BLaER1 treated with 17β-estradiol and CSF1 and Interleukin-3, amounts not matched to agents 10 nM and 100 nM (cell line): ENCODE measurements around the gene PDE3A.
"Not testable (repeated sequence)": the region's sequence is repeated elsewhere in the genome, so short reads cannot be mapped to it uniquely, and the experiment has no call there.

Experiments used
- H3K27ac ChIP-seq, 11 experiments: shearing (Covaris generic); formaldehyde crosslinking; 2 replicates each; pipeline ENCODE4 v1.8.1; 2022
- H3K27me3 ChIP-seq, 11 experiments: shearing (Covaris generic); formaldehyde crosslinking; 2 replicates each; pipeline ENCODE4 v1.8.1; 2022
- H3K36me3 ChIP-seq, 11 experiments: shearing (Covaris generic); formaldehyde crosslinking; 2 replicates each; pipeline ENCODE4 v1.8.1; 2022
- H3K4me1 ChIP-seq, 10 experiments: shearing (Covaris generic); formaldehyde crosslinking; 2 replicates each; pipeline ENCODE4 v1.8.1; 2022
- H3K4me2 ChIP-seq, 11 experiments: shearing (Covaris generic); formaldehyde crosslinking; 2 replicates each; pipeline ENCODE4 v1.8.1; 2022
- H3K4me3 ChIP-seq, 10 experiments: shearing (Covaris generic); formaldehyde crosslinking; 2 replicates each; pipeline ENCODE4 v1.8.1; 2022
- H3K9ac ChIP-seq, 11 experiments: shearing (Covaris generic); formaldehyde crosslinking; 2 replicates each; pipeline ENCODE4 v1.8.1; 2022
- H3K9me3 ChIP-seq, 11 experiments: shearing (Covaris generic); formaldehyde crosslinking; replicated peaks in 1 of 11; 2 replicates each; pipeline ENCODE4 v1.8.1; 2022
- H4K20me1 ChIP-seq, 11 experiments: shearing (Covaris generic); formaldehyde crosslinking; 2 replicates each; pipeline ENCODE4 v1.8.1; 2022
- Cebpa-rat ChIP-seq, 11 experiments: shearing (Covaris generic); IDR thresholded peaks; 2 replicates each; pipeline ENCODE4 v1.8.1; 2022

Gene PDE3A

DNA sequence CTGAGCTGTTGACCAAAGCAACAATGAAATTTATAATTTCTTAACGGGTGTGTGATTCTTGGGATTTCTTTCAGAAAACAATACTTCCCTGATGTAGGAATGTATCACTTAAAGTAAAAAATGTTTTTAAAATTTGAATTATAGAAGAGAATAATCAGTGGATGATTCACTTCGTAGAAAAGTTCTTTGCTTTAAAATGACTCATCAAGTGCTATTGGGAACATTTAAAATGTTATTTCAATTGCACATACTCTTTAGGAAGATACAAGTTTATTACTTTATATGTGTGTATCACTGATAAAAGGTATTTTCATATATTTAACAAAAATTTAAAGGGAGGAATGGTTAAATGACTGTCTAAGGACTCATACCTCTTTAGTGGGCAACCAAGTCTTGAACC is 155.3 kb downstream of the PDE3A start:
- no peaks in the 10 kb centered on the region for H3K4me1 ChIP-seq
- H3K36me3 ChIP-seq: no peaks in the 10 kb centered on the region
- no peak for TF ChIP-seq Cebpa-rat (IDR thresholded peaks at IDR 0.05)
- H4K20me1 ChIP-seq: no peaks in the 10 kb centered on the region
- H3K4me2 ChIP-seq: no peak overlapping the region
- no peak overlapping the region for H3K9ac ChIP-seq
- H3K27me3 ChIP-seq: no peaks in the 10 kb centered on the region
- H3K4me3 ChIP-seq: no peak overlapping the region
- no peaks in the 10 kb centered on the region for H3K9me3 ChIP-seq
- no peak overlapping the region for H3K27ac ChIP-seq

DNA sequence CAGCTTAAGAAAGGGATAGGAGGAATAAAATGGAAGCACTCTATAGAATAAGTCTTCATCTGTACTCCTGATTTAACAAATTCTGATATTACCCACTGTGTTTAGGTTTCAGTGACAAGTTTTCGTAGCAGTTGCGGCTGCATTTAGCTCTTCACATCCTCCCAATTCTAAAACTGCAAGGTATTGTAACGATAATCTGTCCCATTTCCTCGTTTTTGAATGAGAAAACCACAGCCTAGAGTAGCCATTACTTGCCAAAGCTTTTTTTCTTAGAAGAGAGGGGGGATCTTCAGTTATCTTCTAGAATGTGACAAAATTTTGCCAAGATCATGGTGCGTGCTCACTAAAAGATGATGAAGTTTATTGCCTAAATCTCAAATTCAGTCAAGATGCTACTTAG is 155.8 kb downstream of the PDE3A start:
- Histone ChIP-seq H3K4me3 (no peak overlapping the region), H3K4me2 (no peak overlapping the region), H3K27me3 (no peaks in the 10 kb centered on the region), H3K9me3 (no peaks in the 10 kb centered on the region), H3K9ac (no peak overlapping the region), H3K27ac (no peak overlapping the region), H3K36me3 (no peaks in the 10 kb centered on the region), H3K4me1 (no peaks in the 10 kb centered on the region), H4K20me1 (no peaks in the 10 kb centered on the region)
- no peak for TF ChIP-seq Cebpa-rat (IDR thresholded peaks at IDR 0.05)

DNA sequence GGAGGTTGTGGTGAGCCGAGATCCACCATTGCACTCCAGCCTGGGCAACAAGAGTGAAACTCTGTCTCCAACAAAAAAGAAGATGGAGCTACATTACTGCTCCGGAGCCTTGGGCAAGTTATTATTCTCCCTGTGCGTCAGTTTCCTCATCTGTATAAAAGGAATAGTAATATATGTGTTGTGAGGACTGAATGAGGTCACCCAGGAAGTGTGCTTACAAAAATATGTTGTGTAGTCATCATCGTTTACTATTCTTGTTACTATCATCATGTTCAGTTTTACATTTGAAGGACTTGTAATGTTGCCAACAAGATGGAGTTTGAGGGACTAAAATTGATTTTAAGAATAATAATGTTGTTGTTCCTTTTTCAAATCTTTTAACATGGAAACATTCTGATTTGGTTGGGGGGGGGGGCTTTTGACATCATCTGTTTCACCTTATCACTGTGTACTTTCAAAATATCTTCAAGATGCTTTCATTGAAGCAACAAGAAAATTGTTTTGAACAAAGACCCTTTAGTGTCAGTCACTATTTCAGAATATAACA is 156.8 kb downstream of the PDE3A start:
- no peak for TF ChIP-seq Cebpa-rat (IDR thresholded peaks at IDR 0.05)

DNA sequence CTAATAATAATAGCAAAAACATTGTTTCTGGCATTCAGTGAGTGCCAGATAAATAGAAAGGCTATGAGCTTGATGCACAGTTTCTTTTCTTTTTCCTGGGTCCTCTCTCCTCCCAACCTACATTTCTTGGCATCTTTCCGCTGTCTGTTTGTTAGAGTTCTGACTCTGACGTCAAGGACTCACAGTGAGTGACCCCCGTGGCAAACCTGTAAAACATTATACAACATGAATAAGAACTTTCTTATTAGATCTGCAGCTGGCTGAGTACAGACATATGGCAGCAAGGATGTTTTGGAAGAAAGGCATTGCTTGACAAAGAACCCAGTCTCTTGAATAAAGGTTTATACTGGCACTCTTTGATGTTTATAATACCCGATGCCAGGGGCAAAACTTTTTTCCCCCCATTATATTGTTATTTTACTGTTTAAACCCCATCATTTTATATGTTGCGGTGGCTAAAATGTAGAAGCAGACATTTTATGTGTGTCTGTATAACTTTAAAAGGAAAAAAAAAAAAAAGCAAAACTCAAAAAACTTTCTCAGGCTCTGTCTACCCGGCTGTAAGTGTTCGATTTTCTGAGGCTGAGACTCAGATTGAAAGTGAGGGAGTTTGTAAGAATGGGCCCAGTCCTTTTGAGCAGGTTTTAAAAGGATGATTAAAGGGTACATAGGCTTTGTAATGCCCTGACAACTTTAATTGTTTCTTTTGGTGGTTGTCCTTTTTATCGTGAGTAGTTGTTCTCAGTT is 159.3 kb downstream of the PDE3A start:
- TF ChIP-seq Cebpa-rat (IDR thresholded peaks at IDR 0.05): no peak
- no peaks in the 10 kb centered on the region for H3K4me1 ChIP-seq
- no peak overlapping the region for H3K4me2 ChIP-seq
- no peaks in the 10 kb centered on the region for H3K27me3 ChIP-seq
- no peaks in the 10 kb centered on the region for H3K9me3 ChIP-seq
- H3K36me3 ChIP-seq: no peaks in the 10 kb centered on the region
- H3K9ac ChIP-seq: no peak overlapping the region
- H3K4me3 ChIP-seq: no peak overlapping the region
- no peak overlapping the region for H3K27ac ChIP-seq
- no peaks in the 10 kb centered on the region for H4K20me1 ChIP-seq

More for the DNA sequence above, 156.8 kb downstream of the PDE3A start:
- H4K20me1 ChIP-seq: no peaks in the 10 kb centered on the region
- no peak overlapping the region for H3K4me3 ChIP-seq
- H3K27ac ChIP-seq: no peak overlapping the region
- no peaks in the 10 kb centered on the region for H3K4me1 ChIP-seq
- H3K4me2 ChIP-seq: no peak overlapping the region
- H3K9me3 ChIP-seq: no peaks in the 10 kb centered on the region
- H3K9ac ChIP-seq: no peak overlapping the region
- no peaks in the 10 kb centered on the region for H3K27me3 ChIP-seq
- no peaks in the 10 kb centered on the region for H3K36me3 ChIP-seq

DNA sequence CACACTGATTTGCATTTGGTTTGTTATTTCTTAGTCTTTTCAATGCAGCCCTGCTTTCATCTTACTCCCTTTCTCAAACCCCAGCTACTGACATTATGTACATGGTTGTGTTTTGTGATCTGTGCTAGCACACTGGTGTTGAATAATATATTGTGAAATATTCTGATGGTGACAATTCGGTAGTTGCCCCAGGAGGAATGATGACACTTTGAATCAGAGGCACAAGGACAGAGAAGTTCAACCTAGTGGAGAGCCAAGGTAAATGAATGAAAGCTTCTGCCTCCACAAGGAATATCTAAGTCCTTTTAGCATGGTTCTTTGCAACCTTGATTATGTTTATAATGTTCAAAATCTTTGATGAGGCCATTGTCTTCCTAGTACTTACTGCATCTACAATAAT is 159.9 kb downstream of the PDE3A start:
- no peaks in the 10 kb centered on the region for H3K4me1 ChIP-seq
- no peaks in the 10 kb centered on the region for H3K27me3 ChIP-seq
- no peak overlapping the region for H3K4me2 ChIP-seq
- H3K4me3 ChIP-seq: no peak overlapping the region
- H3K36me3 ChIP-seq: no peaks in the 10 kb centered on the region
- H3K9me3 ChIP-seq: no peaks in the 10 kb centered on the region
- no peak overlapping the region for H3K9ac ChIP-seq
- H3K27ac ChIP-seq: no peak overlapping the region
- no peaks in the 10 kb centered on the region for H4K20me1 ChIP-seq
- TF ChIP-seq Cebpa-rat (IDR thresholded peaks at IDR 0.05): no peak

DNA sequence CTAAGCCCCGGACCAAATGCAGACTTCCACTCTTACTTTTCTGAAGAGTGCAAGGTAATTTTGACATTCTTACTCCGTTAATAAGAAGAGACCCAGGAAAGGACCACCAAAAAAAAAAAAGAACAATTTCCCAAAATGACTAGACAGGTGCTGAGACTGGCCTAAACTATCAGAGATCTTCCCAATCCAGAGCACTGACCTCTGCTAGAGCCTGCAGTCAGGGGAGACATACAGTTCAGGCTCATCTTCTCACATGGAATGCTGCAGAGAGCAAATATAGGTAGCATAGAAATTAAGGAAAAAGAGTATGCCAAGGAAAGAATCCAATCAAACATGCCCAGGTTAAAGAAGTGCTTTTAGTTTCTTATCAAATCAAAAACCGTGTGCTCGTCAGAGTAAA is 177.9 kb downstream of the PDE3A start:
- Histone ChIP-seq H3K9ac (no peak overlapping the region), H3K9me3 (no peaks in the 10 kb centered on the region), H3K4me3 (no peak overlapping the region), H3K27ac (no peak overlapping the region), H3K4me2 (no peak overlapping the region), H3K4me1 (no peaks in the 10 kb centered on the region), H4K20me1 (no peaks in the 10 kb centered on the region), H3K27me3 (no peaks in the 10 kb centered on the region), H3K36me3 (no peaks in the 10 kb centered on the region)
- no peak for TF ChIP-seq Cebpa-rat (IDR thresholded peaks at IDR 0.05)

DNA sequence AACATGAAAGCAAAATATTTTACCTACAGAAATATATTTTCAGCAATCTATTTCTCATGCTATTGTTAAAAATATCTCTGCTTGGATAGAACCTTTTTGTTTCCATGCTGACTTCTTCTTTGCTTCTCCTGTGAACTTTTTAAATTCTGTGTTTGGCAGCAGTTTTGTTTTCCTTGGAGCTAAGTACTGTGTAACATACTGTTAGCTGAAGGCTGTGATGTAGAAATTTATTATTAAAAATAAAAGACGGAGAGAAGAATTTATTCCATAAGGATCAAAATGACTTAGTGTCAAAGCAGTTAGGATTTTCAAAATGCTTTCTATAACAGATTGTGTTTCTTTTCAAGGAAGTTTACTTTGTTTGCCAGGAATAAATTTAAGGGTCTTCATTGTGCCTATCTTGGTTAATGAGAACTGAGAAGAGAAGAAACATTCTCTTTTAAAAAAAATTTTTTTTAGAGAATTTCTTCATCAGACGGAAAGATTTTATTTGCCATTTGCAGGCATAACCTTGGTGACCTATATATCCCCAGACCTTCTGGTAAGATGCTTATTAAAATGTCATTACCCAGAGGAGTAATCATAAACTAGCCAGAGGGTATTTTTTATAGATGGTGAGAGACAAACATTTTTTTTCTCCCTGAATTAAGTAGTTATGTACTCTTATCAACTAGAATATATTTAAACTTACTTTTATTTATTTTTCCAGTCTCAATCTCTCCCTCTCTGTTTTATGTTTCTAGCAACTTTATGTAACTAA is 179.7 kb downstream of the PDE3A start:
- no peaks in the 10 kb centered on the region for H3K36me3 ChIP-seq
- H3K4me1 ChIP-seq: no peaks in the 10 kb centered on the region
- no peak for TF ChIP-seq Cebpa-rat (IDR thresholded peaks at IDR 0.05)
- H4K20me1 ChIP-seq: no peaks in the 10 kb centered on the region
- H3K9me3 ChIP-seq: peaks cover 0 to 11% (median 4%) of the 10 kb centered on the region in 11 experiments; a peak in 4 of 22 replicates
- no peaks in the 10 kb centered on the region for H3K27me3 ChIP-seq
- H3K4me2 ChIP-seq: no peak overlapping the region
- no peak overlapping the region for H3K9ac ChIP-seq
- no peak overlapping the region for H3K4me3 ChIP-seq
- no peak overlapping the region for H3K27ac ChIP-seq

DNA sequence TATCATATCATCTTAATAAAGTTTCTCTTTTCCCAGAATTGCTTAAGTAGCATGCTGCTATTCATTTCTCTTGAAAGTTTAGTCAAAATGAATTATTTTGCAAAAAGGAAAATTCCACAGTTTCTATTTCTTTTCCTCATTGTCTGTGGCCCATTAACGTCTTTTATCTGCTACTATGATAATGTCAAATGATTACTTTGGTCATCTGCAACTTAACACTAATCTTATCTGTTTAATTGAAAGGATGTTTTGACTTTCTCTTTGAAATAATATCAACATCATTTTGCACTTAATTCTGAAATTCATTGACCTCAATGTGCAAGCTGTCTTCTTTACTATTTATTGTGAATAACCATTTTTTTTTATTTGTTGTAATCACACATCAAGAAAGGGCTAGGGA is 180.3 kb downstream of the PDE3A start:
- Histone ChIP-seq H3K4me1 (no peaks in the 10 kb centered on the region), H3K27me3 (no peaks in the 10 kb centered on the region), H3K27ac (no peak overlapping the region), H4K20me1 (no peaks in the 10 kb centered on the region), H3K4me3 (no peak overlapping the region), H3K36me3 (no peaks in the 10 kb centered on the region), H3K9ac (no peak overlapping the region), H3K4me2 (no peak overlapping the region), H3K9me3 (peaks cover 0 to 11% (median 4%) of the 10 kb centered on the region in 11 experiments; a peak in 4 of 22 replicates)
- no peak for TF ChIP-seq Cebpa-rat (IDR thresholded peaks at IDR 0.05)

DNA sequence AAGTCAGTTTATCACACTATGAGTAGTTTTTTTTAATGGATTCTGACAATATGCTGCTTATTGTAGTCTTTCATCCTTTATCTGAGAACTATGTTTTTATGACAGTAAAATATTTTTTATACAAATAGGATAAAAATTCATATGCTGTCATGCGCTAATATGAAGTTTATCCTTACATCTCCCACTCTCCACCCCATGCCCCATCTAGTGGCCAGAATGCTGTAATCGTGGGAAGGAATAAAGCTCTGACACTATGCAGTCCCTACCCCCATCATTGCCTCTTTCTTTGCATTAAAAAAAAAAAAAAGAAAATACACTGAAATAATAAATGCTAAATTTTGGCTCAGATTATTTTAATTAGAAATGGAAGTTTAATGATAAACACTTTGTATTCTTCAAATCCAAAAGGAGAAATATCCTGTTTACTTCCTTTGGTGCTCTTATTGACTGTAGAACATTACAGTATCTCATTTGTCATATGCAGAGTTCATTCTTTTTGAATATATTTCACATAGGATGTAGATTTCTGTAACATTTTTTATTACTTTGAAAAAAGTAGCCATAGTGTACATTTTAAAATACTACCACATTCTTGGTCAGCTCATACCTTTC is 180.9 kb downstream of the PDE3A start:
- TF ChIP-seq Cebpa-rat (IDR thresholded peaks at IDR 0.05): no peak
- H4K20me1 ChIP-seq: no peaks in the 10 kb centered on the region
- no peaks in the 10 kb centered on the region for H3K27me3 ChIP-seq
- no peak overlapping the region for H3K9ac ChIP-seq
- no peak overlapping the region for H3K27ac ChIP-seq
- no peaks in the 10 kb centered on the region for H3K4me1 ChIP-seq
- H3K4me3 ChIP-seq: no peak overlapping the region
- no peak overlapping the region for H3K4me2 ChIP-seq
- H3K9me3 ChIP-seq: peaks cover 0 to 11% (median 4%) of the 10 kb centered on the region in 11 experiments; a peak in 4 of 22 replicates
- H3K36me3 ChIP-seq: no peaks in the 10 kb centered on the region

DNA sequence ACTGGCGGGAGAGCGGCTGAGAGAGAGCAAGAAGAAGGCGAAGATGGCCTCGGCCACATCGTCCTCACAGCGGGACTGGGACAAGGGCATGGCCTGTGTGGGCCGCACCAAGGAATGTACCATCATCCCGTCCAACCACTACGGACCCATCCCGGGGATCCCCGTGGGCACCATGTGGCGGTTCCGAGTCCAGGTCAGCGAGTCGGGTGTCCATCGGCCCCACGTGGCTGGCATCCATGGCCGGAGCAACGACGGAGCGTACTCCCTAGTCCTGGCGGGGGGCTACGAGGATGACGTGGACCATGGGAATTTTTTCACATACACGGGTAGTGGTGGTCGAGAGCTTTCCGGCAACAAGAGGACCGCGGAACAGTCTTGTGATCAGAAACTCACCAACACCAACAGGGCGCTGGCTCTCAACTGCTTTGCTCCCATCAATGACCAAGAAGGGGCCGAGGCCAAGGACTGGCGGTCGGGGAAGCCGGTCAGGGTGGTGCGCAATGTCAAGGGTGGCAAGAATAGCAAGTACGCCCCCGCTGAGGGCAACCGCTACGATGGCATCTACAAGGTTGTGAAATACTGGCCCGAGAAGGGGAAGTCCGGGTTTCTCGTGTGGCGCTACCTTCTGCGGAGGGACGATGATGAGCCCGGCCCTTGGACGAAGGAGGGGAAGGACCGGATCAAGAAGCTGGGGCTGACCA is 183.6 kb downstream of the PDE3A start:
- H3K27me3 ChIP-seq, H3K4me2 ChIP-seq, H3K4me1 ChIP-seq, H3K27ac ChIP-seq, H3K4me3 ChIP-seq, H3K9ac ChIP-seq, H4K20me1 ChIP-seq, H3K36me3 ChIP-seq: not testable (repeated sequence)
- peaks cover 0 to 11% (median 4%) of the 10 kb centered on the region in 11 experiments; a peak in 4 of 22 replicates for H3K9me3 ChIP-seq

DNA sequence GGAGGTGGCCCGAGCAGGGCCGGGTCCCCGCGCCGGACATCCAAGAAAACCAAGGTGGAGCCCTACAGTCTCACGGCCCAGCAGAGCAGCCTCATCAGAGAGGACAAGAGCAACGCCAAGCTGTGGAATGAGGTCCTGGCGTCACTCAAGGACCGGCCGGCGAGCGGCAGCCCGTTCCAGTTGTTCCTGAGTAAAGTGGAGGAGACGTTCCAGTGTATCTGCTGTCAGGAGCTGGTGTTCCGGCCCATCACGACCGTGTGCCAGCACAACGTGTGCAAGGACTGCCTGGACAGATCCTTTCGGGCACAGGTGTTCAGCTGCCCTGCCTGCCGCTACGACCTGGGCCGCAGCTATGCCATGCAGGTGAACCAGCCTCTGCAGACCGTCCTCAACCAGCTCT is 184.2 kb downstream of the PDE3A start:
- H3K27ac ChIP-seq, H3K4me2 ChIP-seq, H3K9ac ChIP-seq, H3K27me3 ChIP-seq, H4K20me1 ChIP-seq, H3K4me1 ChIP-seq, H3K4me3 ChIP-seq, H3K36me3 ChIP-seq: not testable (repeated sequence)
- H3K9me3 ChIP-seq: peaks cover 0 to 11% (median 4%) of the 10 kb centered on the region in 11 experiments; a peak in 4 of 22 replicates
